GM12878 (cell line): ENCODE measurements around the gene CD177. TPM values are rescaled to one million over a fixed set of nuclear protein-coding genes. Genes with fewer than 3 reads are reported as not detected.
"Not testable (repeated sequence)": the region's sequence is repeated elsewhere in the genome, so short reads cannot be mapped to it uniquely, and the experiment has no call there.

Experiments
- ATAC-seq: fragments of 200-7000 bp; cut with Tn5 transposase; 3 replicates; pipeline ENCODE4 v1.9.1; 2020; ENCODE audit warnings: mild to moderate bottlenecking, moderate library complexity
- BruUV-seq: library from RNA; stranded (reverse); fragments of 400-500 nt; replicated peaks from 2 replicates; lab custom pipeline; 2021; lab: Mats Ljungman, UMichigan
- CTCF ChIA-PET: fragments of 300-600 bp; sonication (Branson Sonifier 250); formaldehyde crosslinking; extraction: SDS; loops from one replicate; lab custom pipeline; 2021; ENCODE audit warnings: inconsistent platforms; lab: Yijun Ruan, JAX
- POLR2A ChIA-PET: fragments of 350-600 bp; formaldehyde crosslinking; extraction: SDS; loops from one replicate; lab custom pipeline; 2021; ENCODE audit warnings: inconsistent platforms; lab: Charles Lee
- RAD21 ChIA-PET: fragments of 300-600 bp; sonication (Branson Sonifier 250); formaldehyde crosslinking; loops from one replicate; lab custom pipeline; 2023; ENCODE audit warnings: antibody characterized with exemption; ENCODE audit not compliant: unreplicated experiment; lab: Charles Lee
- SMC1A ChIA-PET: fragments of 300-600 bp; sonication (Branson Sonifier 250); formaldehyde crosslinking; loops from one replicate; lab custom pipeline; 2023; ENCODE audit not compliant: unreplicated experiment, uncharacterized antibody; lab: Charles Lee
- DNase-seq: peaks from one replicate; pipeline ENCODE4 v3.0.0-alpha.2; 2011; ENCODE audit warnings: low read depth, low spot score
- FAIRE-seq: peaks from 3 replicates; lab custom pipeline; 2011; peaks lifted over from hg19 to GRCh38; lab: Jason Lieb, UNC
- H2AFZ ChIP-seq: 2 replicates; pipeline ENCODE4 v1.6.0; 2011; ENCODE audit warnings: low read depth, low read length, control low read depth; ENCODE audit not compliant: control insufficient read depth
- H3K27ac ChIP-seq: 2 replicates; pipeline ENCODE4 v1.5.1; 2011; ENCODE audit warnings: control low read depth; ENCODE audit not compliant: control insufficient read depth, insufficient read depth
- H3K27me3 ChIP-seq, 2 experiments: replicated peaks in 1 of 2; 2 replicates each; pipeline versions ENCODE4 v1.6.0 to v1.6.1; 2011; ENCODE audit warnings: low read length in 1 of 2; ENCODE audit not compliant: control insufficient read depth in 2 of 2, insufficient read depth in 2 of 2
- H3K36me3 ChIP-seq, 2 experiments: 2 replicates each; pipeline ENCODE4 v1.5.1; 2011; ENCODE audit warnings: low read length in 1 of 2; ENCODE audit not compliant: control insufficient read depth in 2 of 2, insufficient read depth in 2 of 2
- H3K4me1 ChIP-seq: 2 replicates; pipeline ENCODE4 v1.6.1; 2011; ENCODE audit warnings: mild to moderate bottlenecking, low read length, moderate library complexity, mixed read lengths; ENCODE audit not compliant: control insufficient read depth, insufficient read depth
- H3K4me2 ChIP-seq: 2 replicates; pipeline ENCODE4 v1.6.0; 2011; ENCODE audit warnings: control low read depth; ENCODE audit not compliant: control insufficient read depth, insufficient read depth
- H3K4me3 ChIP-seq: fragments of 200-600 bp; sonication (generic); 2 replicates; pipeline ENCODE4 v1.5.1; 2016
- H3K79me2 ChIP-seq: 2 replicates; pipeline ENCODE4 v1.6.0; 2011; ENCODE audit warnings: low read length; ENCODE audit not compliant: control insufficient read depth, insufficient read depth
- H3K9ac ChIP-seq: 2 replicates; pipeline ENCODE4 v1.8.0; 2011; ENCODE audit warnings: low read length, control low read depth, mixed read lengths; ENCODE audit not compliant: control insufficient read depth, insufficient read depth
- H3K9me3 ChIP-seq: replicated peaks from 3 replicates; pipeline ENCODE4 v1.5.1; 2011; ENCODE audit warnings: mild to moderate bottlenecking, low read length; ENCODE audit not compliant: control insufficient read depth, insufficient read depth
- H4K20me1 ChIP-seq: 2 replicates; pipeline ENCODE4 v1.6.0; 2011; ENCODE audit not compliant: control insufficient read depth, insufficient read depth
- FOXM1 ChIP-seq: IDR thresholded peaks from 2 replicates; pipeline ENCODE4 v1.6.1; 2012; ENCODE audit warnings: low read depth, mild to moderate bottlenecking, inconsistent platforms, low read length, moderate library complexity
- HDAC6 ChIP-seq: fragments of 200-600 bp; sonication (generic); IDR thresholded peaks from one replicate; pipeline ENCODE4 v1.8.0; 2017; ENCODE audit warnings: antibody characterized with exemption; ENCODE audit not compliant: unreplicated experiment
- NRF1 ChIP-seq: conservative IDR thresholded peaks from 2 replicates; pipeline ENCODE4 v1.6.1; 2011; ENCODE audit warnings: mild to moderate bottlenecking, low read depth, low read length, improper control_type of control experiment
- RAD51 ChIP-seq: fragments of 450-650 bp; IDR thresholded peaks from 2 replicates; pipeline ENCODE4 v1.6.1; 2016; ENCODE audit warnings: moderate library complexity, mild to moderate bottlenecking, inconsistent platforms
- RB1 ChIP-seq: fragments of 450-650 bp; formaldehyde crosslinking; IDR thresholded peaks from 2 replicates; pipeline ENCODE4 v1.6.1; 2017; ENCODE audit warnings: mild to moderate bottlenecking, borderline replicate concordance
- SMAD1 ChIP-seq: fragments of 450-650 bp; IDR thresholded peaks from 2 replicates; pipeline ENCODE4 v1.6.1; 2018; ENCODE audit warnings: mild to moderate bottlenecking, low read depth; ENCODE audit not compliant: partially characterized antibody
- SRF ChIP-seq, 2 experiments: IDR thresholded peaks; 2 replicates each; pipeline ENCODE4 v1.6.1; 2011; ENCODE audit warnings: low read depth in 2 of 2, low read length in 2 of 2, mild to moderate bottlenecking in 1 of 2, moderate library complexity in 1 of 2
- TBL1XR1 ChIP-seq: IDR thresholded peaks from 2 replicates; pipeline ENCODE4 v1.6.1; 2012; ENCODE audit warnings: low read depth, low read length, improper control_type of control experiment
- YBX1 ChIP-seq: fragments of 450-650 bp; IDR thresholded peaks from 2 replicates; pipeline ENCODE4 v1.6.1; 2016; ENCODE audit warnings: antibody characterized with exemption
- YY1 ChIP-seq: IDR thresholded peaks from 2 replicates; pipeline ENCODE4 v1.6.1; 2011; ENCODE audit warnings: low read depth, mild to moderate bottlenecking, low read length
- WGBS: methylation state at CpG from one replicate; pipeline ENCODE4 v1.1.6; 2016; ENCODE audit warnings: low lambda C conversion rate; ENCODE audit not compliant: insufficient replicate concordance, insufficient coverage; ENCODE audit errors: missing lambda C conversion rate; 5-methylcytosine and 5-hydroxymethylcytosine counted together
- in situ Hi-C: fragments of 300-500 bp; cut with MboI; formaldehyde crosslinking; loops from 9 replicates; pipeline ENCODE4 v1.14.3; 2018; ENCODE audit warnings: mixed read lengths
- intact Hi-C: fragments of 100-400 bp; cut with micrococcal nuclease; formaldehyde crosslinking; loops from one replicate; pipeline ENCODE4 v1.14.2; 2022; ENCODE audit not compliant: unreplicated experiment
- polyA plus RNA-seq, 11 experiments: library from polyadenylated mRNA; depleted of rRNA in 4 of 11; unstranded in 6 of 11; stranded (reverse) in 5 of 11; fragments of >200 nt; fragmentation: Nextera tagmentation in 4 of 11; fragmentation: Illumina TruSeq in 1 of 11; extraction: Ambion mirVana in 4 of 11; extraction: Trizol in 1 of 11; gene quantifications; 1 replicate in 1 of 11; 2 replicates in 10 of 11; pipeline versions ENCODE4 v1.2.1 to v1.2.3, GENCODE V29; 2011 to 2016; ENCODE audit warnings: inconsistent platforms in 2 of 11, missing spikeins in 2 of 11, low read depth in 1 of 11
- total RNA-seq, 4 experiments: library from RNA; depleted of rRNA in 3 of 4; stranded (reverse); fragments of >200 nt in 3 of 4; fragmentation: Illumina TruSeq in 1 of 4; extraction: Trizol in 1 of 4; gene quantifications; 2 replicates each; pipeline versions ENCODE4 v1.2.1 to v1.2.3, GENCODE V29; 2013 to 2021
- TF ChIP-seq, protein P1 (sequence below): fragments of 450-650 bp; IDR thresholded peaks from 2 replicates; pipeline ENCODE4 v1.6.1; 2017; ENCODE audit warnings: low read depth, mild to moderate bottlenecking, moderate library complexity
- TF ChIP-seq, protein P2 (sequence below): fragments of 450-650 bp; conservative IDR thresholded peaks from 2 replicates; pipeline ENCODE4 v1.6.1; 2017; ENCODE audit warnings: mild to moderate bottlenecking, moderate library complexity
- TF ChIP-seq, protein P3 (sequence below): IDR thresholded peaks from 2 replicates; pipeline ENCODE4 v1.6.1; 2012; ENCODE audit warnings: mild to moderate bottlenecking, low read depth, low read length

CD177 gene
- total and polyA plus RNA-seq, 10 of the 15 experiments (the other 5 are each of a cell fraction or from before 2014, with no cell fraction given) = not detected

DNA sequence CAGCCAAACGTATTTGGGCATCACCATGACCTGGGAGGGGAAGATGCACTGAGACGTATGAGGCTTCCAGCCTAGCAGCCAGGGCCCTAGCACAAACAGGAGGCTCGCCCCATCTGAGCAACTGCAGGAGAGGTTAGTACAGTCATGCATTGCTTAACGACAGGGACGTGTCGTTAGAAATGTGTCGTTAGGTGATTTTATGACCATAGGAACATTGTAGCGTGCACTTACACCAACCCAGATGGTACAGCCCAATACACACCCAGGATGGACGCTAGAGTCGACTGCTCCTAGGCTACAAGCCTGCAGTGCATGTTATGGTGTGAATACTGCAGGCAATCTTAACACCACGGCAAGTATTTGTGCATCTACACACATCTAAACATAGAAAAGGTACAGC lies 9.3 kb downstream of the CD177 start:
- no peak for DNase-seq

DNA sequence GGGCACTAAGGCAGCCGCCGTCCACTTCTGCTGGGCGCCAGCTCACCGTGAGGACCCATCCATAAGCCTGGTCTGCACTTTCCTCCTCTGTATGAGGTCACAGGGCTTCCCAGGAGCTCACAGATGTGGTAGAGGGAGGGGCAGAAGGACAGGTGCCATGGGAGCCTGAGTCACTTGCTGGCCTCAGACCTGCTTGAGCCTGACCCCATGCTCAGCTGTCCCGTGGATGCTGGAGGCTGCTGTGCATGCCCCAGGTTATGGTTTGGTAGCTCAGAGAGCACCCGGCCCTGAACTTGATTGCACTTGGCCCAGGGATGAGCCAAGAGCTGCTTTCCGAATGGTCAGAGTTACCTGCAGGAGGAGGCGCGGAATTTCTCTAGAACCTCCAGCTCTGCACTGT lies 12.2 kb downstream of the CD177 start:
- BruUV-seq, in situ Hi-C loops: not testable (repeated sequence)
- 49% methylated on average over 5 of the region's 9 CpGs for WGBS

More for the DNA sequence above, 9.3 kb downstream of the CD177 start:
- RAD21 ChIA-PET = no interaction called here
- no peaks in the 10 kb centered on the region for H3K36me3 ChIP-seq
- H3K4me1 ChIP-seq = no peaks in the 10 kb centered on the region
- H3K27ac ChIP-seq = no peak overlapping the region
- BruUV-seq = no TSS peak
- H3K27me3 ChIP-seq = no peaks in the 10 kb centered on the region
- SMC1A ChIA-PET = no interaction called here
- H3K4me2 ChIP-seq = no peak overlapping the region
- no peak overlapping the region for H2AFZ ChIP-seq
- no peak overlapping the region for H3K4me3 ChIP-seq
- WGBS = 39% methylated on average over 11 of the region's 11 CpGs
- POLR2A ChIA-PET = no interaction called here
- intact Hi-C loops = no loop called here
- FAIRE-seq (no peak), ATAC-seq (no peak)
- TF ChIP-seq, protein P1, sequence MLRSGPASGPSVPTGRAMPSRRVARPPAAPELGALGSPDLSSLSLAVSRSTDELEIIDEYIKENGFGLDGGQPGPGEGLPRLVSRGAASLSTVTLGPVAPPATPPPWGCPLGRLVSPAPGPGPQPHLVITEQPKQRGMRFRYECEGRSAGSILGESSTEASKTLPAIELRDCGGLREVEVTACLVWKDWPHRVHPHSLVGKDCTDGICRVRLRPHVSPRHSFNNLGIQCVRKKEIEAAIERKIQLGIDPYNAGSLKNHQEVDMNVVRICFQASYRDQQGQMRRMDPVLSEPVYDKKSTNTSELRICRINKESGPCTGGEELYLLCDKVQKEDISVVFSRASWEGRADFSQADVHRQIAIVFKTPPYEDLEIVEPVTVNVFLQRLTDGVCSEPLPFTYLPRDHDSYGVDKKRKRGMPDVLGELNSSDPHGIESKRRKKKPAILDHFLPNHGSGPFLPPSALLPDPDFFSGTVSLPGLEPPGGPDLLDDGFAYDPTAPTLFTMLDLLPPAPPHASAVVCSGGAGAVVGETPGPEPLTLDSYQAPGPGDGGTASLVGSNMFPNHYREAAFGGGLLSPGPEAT = no peak
- TF ChIP-seq RB1 = no peak
- TF ChIP-seq RAD51 = no peak
- no peak for TF ChIP-seq SRF (IDR thresholded peaks at IDR 0.05; ENCODE audit: low read depth in 2 of 2, low read length in 2 of 2)
- no peak for TF ChIP-seq HDAC6
- TF ChIP-seq YY1 = no peak
- TF ChIP-seq YBX1 = no peak
- TF ChIP-seq NRF1 = no peak
- TF ChIP-seq, protein P2, sequence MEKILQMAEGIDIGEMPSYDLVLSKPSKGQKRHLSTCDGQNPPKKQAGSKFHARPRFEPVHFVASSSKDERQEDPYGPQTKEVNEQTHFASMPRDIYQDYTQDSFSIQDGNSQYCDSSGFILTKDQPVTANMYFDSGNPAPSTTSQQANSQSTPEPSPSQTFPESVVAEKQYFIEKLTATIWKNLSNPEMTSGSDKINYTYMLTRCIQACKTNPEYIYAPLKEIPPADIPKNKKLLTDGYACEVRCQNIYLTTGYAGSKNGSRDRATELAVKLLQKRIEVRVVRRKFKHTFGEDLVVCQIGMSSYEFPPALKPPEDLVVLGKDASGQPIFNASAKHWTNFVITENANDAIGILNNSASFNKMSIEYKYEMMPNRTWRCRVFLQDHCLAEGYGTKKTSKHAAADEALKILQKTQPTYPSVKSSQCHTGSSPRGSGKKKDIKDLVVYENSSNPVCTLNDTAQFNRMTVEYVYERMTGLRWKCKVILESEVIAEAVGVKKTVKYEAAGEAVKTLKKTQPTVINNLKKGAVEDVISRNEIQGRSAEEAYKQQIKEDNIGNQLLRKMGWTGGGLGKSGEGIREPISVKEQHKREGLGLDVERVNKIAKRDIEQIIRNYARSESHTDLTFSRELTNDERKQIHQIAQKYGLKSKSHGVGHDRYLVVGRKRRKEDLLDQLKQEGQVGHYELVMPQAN = no peak
- TF ChIP-seq, protein P3, sequence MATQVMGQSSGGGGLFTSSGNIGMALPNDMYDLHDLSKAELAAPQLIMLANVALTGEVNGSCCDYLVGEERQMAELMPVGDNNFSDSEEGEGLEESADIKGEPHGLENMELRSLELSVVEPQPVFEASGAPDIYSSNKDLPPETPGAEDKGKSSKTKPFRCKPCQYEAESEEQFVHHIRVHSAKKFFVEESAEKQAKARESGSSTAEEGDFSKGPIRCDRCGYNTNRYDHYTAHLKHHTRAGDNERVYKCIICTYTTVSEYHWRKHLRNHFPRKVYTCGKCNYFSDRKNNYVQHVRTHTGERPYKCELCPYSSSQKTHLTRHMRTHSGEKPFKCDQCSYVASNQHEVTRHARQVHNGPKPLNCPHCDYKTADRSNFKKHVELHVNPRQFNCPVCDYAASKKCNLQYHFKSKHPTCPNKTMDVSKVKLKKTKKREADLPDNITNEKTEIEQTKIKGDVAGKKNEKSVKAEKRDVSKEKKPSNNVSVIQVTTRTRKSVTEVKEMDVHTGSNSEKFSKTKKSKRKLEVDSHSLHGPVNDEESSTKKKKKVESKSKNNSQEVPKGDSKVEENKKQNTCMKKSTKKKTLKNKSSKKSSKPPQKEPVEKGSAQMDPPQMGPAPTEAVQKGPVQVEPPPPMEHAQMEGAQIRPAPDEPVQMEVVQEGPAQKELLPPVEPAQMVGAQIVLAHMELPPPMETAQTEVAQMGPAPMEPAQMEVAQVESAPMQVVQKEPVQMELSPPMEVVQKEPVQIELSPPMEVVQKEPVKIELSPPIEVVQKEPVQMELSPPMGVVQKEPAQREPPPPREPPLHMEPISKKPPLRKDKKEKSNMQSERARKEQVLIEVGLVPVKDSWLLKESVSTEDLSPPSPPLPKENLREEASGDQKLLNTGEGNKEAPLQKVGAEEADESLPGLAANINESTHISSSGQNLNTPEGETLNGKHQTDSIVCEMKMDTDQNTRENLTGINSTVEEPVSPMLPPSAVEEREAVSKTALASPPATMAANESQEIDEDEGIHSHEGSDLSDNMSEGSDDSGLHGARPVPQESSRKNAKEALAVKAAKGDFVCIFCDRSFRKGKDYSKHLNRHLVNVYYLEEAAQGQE = no peak
- no peak for TF ChIP-seq TBL1XR1
- TF ChIP-seq SMAD1 = no peak
- no peak for TF ChIP-seq FOXM1
- H3K79me2 ChIP-seq = no peaks in the 10 kb centered on the region
- H3K9me3 ChIP-seq = no peaks in the 10 kb centered on the region
- in situ Hi-C loops = no loop called here
- CTCF ChIA-PET = no interaction called here
- no peak overlapping the region for H3K9ac ChIP-seq
- H4K20me1 ChIP-seq = no peaks in the 10 kb centered on the region

More for the DNA sequence above, 12.2 kb downstream of the CD177 start:
- DNase-seq, CTCF ChIA-PET, H3K36me3 ChIP-seq, H3K4me1 ChIP-seq, H3K4me2 ChIP-seq, H3K9me3 ChIP-seq, H3K27me3 ChIP-seq, H3K9ac ChIP-seq, intact Hi-C loops, H2AFZ ChIP-seq, FAIRE-seq, H3K27ac ChIP-seq, SMC1A ChIA-PET, H3K4me3 ChIP-seq, H3K79me2 ChIP-seq, RAD21 ChIA-PET, H4K20me1 ChIP-seq, POLR2A ChIA-PET, ATAC-seq: not testable (repeated sequence)
